SU-DHL-6 (cell line): ENCODE measurements around the gene NNAT.

Experiments used
- H2AFZ ChIP-seq: fragments of 200-600 bp; sonication (generic); 2 replicates; pipeline ENCODE4 v1.6.1; 2014; ENCODE audit warnings: low read depth, mild to moderate bottlenecking, moderate library complexity, mixed read lengths, antibody characterized with exemption, low read length; ENCODE audit not compliant: severe bottlenecking
- H3F3A ChIP-seq: fragments of 200-600 bp; shearing (Covaris generic); 2 replicates; pipeline ENCODE4 v1.6.0; 2016; ENCODE audit warnings: antibody characterized with exemption, mild to moderate bottlenecking; ENCODE audit not compliant: insufficient read depth
- H3K27ac ChIP-seq: fragments of 200-600 bp; sonication (generic); 2 replicates; pipeline ENCODE4 v1.5.1; 2016; ENCODE audit warnings: low read depth, mild to moderate bottlenecking, low read length, moderate library complexity, mixed read lengths
- H3K27me3 ChIP-seq: fragments of 200-600 bp; sonication (generic), shearing (Covaris generic); 2 replicates; pipeline ENCODE4 v1.6.0; 2014; ENCODE audit warnings: mild to moderate bottlenecking, low read length
- H3K36me3 ChIP-seq: fragments of 200-600 bp; sonication (generic); 2 replicates; pipeline ENCODE4 v1.6.1; 2014; ENCODE audit warnings: mild to moderate bottlenecking, low read length, mixed read lengths
- H3K4me2 ChIP-seq: fragments of 300-600, 200-600 bp; shearing (Covaris generic), sonication (generic); 2 replicates; pipeline ENCODE4 v1.6.0; 2014; ENCODE audit warnings: low read length, low read depth, mild to moderate bottlenecking; ENCODE audit not compliant: poor library complexity, severe bottlenecking
- H3K4me3 ChIP-seq: fragments of 200-600 bp; sonication (generic); 2 replicates; pipeline ENCODE4 v1.5.1; 2014; ENCODE audit warnings: antibody characterized with exemption, low read length, mild to moderate bottlenecking, mixed read lengths; ENCODE audit not compliant: insufficient read depth, poor library complexity, severe bottlenecking
- H3K79me2 ChIP-seq: fragments of 200-600 bp; sonication (generic); 2 replicates; pipeline ENCODE4 v1.6.1; 2014; ENCODE audit warnings: mild to moderate bottlenecking, low read length, moderate library complexity; ENCODE audit not compliant: insufficient read depth
- H3K9ac ChIP-seq: fragments of 200-600 bp; sonication (generic); 2 replicates; pipeline ENCODE4 v1.7.0; 2014; ENCODE audit warnings: mild to moderate bottlenecking, low read length
- H3K9me2 ChIP-seq: fragments of 200-600 bp; sonication (generic); replicated peaks from 2 replicates; pipeline ENCODE4 v1.6.1; 2014; ENCODE audit warnings: low read length; ENCODE audit not compliant: insufficient read depth
- H3K9me3 ChIP-seq: fragments of 200-600 bp; sonication (generic); 2 replicates; pipeline ENCODE4 v1.6.1; 2014; ENCODE audit warnings: low read length, mixed read lengths; ENCODE audit not compliant: insufficient read depth
- H4K20me1 ChIP-seq: fragments of 200-600 bp; sonication (generic); 2 replicates; pipeline ENCODE4 v1.6.1; 2014; ENCODE audit warnings: low read depth, mild to moderate bottlenecking, antibody characterized with exemption, low read length, moderate library complexity, mixed read lengths
- CTCF ChIP-seq: fragments of 200-600 bp; sonication (generic); IDR thresholded peaks from one replicate; pipeline ENCODE4 v1.5.1; 2017; ENCODE audit warnings: antibody characterized with exemption, mild to moderate bottlenecking, low read length, moderate library complexity; ENCODE audit not compliant: insufficient read depth, poor library complexity, severe bottlenecking
- EZH2phosphoT487 ChIP-seq: fragments of 200-600 bp; sonication (generic), shearing (Covaris generic); conservative IDR thresholded peaks from 2 replicates; pipeline ENCODE4 v1.6.1; 2018; ENCODE audit warnings: mild to moderate bottlenecking, antibody characterized with exemption, low read length, moderate library complexity, mixed read lengths

The NNAT gene

GRCh38 chr20:37518059-37518458 lies 3.0 kb upstream of the NNAT start:
- Histone ChIP-seq H3K79me2 (peaks cover 9% of the 10 kb centered on the region), H3K9ac (no peak overlapping the region), H2AFZ (no peak overlapping the region), H3K9me2 (no peaks in the 10 kb centered on the region), H4K20me1 (no peaks in the 10 kb centered on the region), H3F3A (no peaks in the 10 kb centered on the region), H3K9me3 (no peaks in the 10 kb centered on the region), H3K4me3 (no peak overlapping the region), H3K27me3 (no peaks in the 10 kb centered on the region), H3K27ac (no peak overlapping the region), H3K36me3 (no peaks in the 10 kb centered on the region), H3K4me2 (no peak overlapping the region)
- TF ChIP-seq EZH2phosphoT487 (no peak), CTCF (no peak)

GRCh38 chr20:37518606-37519507 lies 2.2 kb upstream of the NNAT start:
- no peak overlapping the region for H3K4me3 ChIP-seq
- H3K9ac ChIP-seq: no peak overlapping the region
- no peak overlapping the region for H2AFZ ChIP-seq
- no peak overlapping the region for H3K27ac ChIP-seq
- no peaks in the 10 kb centered on the region for H3F3A ChIP-seq
- H3K9me2 ChIP-seq: no peaks in the 10 kb centered on the region
- no peak overlapping the region for H3K4me2 ChIP-seq
- H3K9me3 ChIP-seq: no peaks in the 10 kb centered on the region
- H3K79me2 ChIP-seq: peaks cover 13% of the 10 kb centered on the region
- H4K20me1 ChIP-seq: no peaks in the 10 kb centered on the region
- H3K27me3 ChIP-seq: no peaks in the 10 kb centered on the region
- no peak for TF ChIP-seq CTCF
- no peak for TF ChIP-seq EZH2phosphoT487
- no peaks in the 10 kb centered on the region for H3K36me3 ChIP-seq

- H4K20me1 ChIP-seq: no peaks in the 10 kb centered on the region
- H3K27me3 ChIP-seq: no peaks in the 10 kb centered on the region
- H3K27ac ChIP-seq: no peak overlapping the region
- no peaks in the 10 kb centered on the region for H3K9me3 ChIP-seq
- no peak overlapping the region for H3K4me2 ChIP-seq
- H3K79me2 ChIP-seq: peaks cover 21% of the 10 kb centered on the region
- no peaks in the 10 kb centered on the region for H3K36me3 ChIP-seq
- H3K9ac ChIP-seq: no peak overlapping the region
- H2AFZ ChIP-seq: no peak overlapping the region
- TF ChIP-seq EZH2phosphoT487: no peak
- no peak for TF ChIP-seq CTCF
- H3F3A ChIP-seq: no peaks in the 10 kb centered on the region
- H3K9me2 ChIP-seq: no peaks in the 10 kb centered on the region
- no peak overlapping the region for H3K4me3 ChIP-seq
These were observed 1.3 kb upstream of the NNAT start for GRCh38 chr20:37519508-37520418.
